HG02759 (cell line): ENCODE results near the gene VAV2.

Experiments used
- ATAC-seq: cut with Tn5 transposase; IDR thresholded peaks from one replicate; pipeline ENCODE4 v1.9.1; 2021; ENCODE audit warnings: mild to moderate bottlenecking, moderate library complexity; ENCODE audit not compliant: unreplicated experiment

VAV2 gene

DNA sequence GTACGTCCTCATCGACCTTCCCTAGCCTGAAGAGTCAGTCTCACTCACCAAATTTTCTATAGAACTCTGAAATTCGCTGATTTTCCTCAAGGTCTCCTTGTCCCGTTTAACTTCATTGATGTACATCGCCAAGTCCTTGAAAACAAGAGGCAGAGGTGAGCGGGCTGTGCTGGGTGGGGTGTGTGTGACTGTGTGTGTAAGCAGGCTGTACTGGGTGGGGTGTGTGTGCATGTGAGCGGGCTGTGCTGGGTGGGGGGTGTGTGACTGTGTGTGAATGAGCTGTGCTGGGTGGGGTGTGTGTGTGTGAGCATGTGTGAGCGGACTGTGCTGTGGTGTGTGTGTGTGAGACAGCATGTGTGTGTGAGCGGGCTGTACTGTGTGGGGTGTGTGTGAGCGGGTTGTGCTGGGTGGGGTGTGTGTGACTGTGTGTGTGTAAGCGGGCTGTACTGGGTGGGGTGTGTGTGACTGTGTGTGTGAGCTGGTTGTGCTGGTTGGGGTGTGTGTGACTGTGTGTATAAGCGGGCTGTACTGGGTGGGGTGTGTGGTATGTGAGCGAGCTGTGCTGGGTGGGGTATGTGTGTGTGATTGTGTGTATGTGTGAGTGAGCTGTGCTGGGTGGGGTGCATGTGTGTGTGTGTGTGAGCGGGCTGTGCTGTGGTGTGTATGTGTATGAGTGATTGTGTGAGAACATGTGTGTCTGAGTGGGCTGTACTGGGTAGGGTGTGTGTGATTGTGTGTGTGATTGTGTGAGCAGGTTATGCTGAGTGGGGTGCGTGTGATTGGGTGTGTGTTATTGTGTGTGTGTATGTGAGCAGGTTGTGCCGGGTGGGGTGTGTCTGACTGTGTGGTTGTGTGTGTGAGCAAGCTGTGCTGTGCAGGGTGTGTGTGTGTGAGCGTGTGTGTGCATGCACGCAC, 200.1 kb downstream of the VAV2 start:
- no peak for ATAC-seq

DNA sequence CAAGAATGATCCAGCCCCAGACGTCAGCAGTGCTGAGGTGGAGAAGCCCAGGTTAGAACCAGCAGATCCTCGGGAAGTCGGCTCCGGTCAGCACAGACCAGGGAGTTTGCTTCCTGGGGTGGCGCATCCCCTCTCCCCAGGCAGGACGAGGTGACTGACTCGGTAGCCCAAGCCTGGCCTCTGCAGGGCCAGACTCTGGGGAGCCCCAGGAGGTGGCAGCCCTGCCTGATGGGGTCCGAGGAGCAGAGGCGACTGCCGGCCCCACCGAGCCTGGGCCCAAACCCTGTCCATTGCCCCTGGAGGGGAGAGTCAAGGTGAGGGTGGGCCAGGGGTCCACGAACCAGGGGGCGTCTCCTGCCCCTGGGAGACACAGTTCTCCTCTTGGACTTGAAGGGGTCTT, 201.1 kb downstream of the VAV2 start:
- ATAC-seq, result no peak

DNA sequence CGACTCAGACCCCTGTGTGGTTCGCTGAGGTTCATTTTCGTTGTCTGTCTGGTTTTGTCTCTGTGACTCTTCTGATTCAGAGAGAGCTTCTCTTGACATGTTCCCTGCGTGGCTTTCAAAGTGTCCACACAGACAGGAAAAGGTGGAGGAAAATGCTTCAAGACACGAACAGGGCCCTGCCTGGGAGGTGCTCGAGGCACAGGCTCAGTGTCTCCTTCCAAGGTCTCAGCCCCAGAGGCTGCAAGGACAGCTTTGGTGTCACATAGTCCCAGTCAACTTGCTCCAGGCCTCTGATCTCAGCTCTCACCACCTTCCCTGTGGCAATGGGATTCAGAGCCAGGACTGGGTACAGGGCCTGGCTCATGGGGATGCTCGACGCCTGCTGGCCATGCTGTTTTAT, 202.3 kb downstream of the VAV2 start:
- ATAC-seq, result no peak

DNA sequence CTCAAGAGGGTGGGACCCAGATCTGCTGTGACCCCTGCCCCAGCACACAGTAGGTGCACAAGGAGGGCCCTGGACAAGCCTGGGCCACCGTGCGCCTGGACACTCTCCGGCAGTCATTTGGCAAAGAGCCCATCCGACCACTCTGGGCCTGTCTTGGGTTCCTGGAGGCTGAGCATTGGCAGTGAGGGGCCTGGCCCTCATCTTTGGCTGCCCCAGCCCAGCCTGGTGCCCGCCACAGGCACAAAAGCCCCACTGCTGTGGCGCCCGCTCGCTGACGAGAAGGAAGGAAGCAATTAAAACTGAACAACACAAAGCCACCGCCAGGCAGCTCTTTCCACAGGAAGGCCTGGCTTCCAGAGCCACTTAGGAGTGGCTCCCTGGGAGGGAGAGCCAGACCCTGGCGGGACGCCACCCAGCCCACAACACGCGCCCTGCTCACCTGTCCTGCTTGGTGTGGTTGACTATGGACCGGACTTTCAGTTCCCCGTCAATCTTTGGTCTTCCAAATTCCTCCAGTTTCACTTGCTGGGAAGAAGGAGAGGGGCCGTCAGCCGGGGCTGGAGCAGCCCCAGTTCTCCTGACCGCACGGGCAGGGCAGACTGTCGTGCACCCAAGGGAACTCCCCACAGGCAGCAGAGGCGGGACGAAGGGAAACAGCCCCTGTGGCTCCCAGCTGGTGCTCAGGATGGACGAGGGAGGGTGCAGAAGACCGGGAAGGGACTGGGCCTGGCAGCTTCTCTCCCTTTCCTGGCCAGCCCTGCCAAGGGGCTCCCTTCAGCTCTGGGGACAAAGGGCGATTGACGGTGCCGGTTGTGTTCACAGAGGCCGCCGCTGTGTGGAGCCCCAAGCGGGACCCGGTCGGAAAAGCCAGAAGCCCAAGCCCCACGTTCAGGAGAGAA, 203.1 kb downstream of the VAV2 start:
- no peak for ATAC-seq

DNA sequence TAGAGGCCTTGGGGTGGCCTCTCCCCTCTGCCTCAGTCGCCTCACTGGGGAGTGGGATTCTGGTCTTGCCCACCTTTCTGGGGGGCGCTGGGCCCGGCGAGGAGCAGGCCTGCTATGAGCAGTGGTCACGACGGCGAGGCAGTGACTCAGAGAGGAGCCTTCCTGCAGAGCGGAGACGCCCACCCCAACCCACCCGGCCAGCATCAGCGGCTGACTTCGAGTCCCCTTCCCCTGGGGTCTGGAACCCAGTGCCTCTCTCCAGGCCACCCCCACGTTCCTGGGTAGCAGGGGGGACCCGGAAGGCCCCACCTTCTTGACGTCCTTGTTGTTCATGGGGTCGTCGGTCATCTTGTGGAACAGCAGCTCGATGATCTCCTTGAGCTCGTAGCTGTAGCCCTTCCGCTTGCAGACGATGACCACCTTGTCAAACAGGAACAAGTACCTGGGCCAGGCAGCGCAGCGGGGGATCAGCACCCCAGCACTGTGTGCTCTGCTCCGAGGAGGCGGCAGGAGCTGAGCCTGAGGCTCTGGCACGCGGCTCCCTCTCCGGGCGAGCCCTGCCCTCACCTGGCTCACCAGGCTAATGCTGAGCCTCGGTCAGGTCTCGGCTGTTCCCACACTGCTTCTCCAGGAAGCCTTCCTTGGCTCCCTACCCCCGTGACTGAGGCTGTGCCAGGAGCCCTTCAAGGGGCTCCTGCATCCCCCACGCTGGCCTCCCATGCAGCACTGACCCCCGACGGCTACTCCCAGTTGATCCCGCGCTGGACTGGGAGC, 203.9 kb downstream of the VAV2 start:
- no peak for ATAC-seq

DNA sequence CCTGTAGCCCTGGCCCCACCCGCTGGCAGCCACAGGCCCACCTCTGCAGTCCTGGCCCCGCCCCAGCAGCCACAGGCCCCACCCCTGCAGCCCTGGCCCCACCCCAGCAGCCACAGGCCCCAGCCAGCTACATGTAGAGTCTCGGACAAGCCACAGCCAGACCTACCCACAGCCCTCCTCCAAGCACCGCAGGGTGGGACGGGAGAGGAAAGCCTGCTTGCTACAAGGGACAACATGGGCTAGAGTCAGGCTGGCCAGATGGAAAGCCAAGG, 204.4 kb downstream of the VAV2 start:
- ATAC-seq, result peak; percentile 65

DNA sequence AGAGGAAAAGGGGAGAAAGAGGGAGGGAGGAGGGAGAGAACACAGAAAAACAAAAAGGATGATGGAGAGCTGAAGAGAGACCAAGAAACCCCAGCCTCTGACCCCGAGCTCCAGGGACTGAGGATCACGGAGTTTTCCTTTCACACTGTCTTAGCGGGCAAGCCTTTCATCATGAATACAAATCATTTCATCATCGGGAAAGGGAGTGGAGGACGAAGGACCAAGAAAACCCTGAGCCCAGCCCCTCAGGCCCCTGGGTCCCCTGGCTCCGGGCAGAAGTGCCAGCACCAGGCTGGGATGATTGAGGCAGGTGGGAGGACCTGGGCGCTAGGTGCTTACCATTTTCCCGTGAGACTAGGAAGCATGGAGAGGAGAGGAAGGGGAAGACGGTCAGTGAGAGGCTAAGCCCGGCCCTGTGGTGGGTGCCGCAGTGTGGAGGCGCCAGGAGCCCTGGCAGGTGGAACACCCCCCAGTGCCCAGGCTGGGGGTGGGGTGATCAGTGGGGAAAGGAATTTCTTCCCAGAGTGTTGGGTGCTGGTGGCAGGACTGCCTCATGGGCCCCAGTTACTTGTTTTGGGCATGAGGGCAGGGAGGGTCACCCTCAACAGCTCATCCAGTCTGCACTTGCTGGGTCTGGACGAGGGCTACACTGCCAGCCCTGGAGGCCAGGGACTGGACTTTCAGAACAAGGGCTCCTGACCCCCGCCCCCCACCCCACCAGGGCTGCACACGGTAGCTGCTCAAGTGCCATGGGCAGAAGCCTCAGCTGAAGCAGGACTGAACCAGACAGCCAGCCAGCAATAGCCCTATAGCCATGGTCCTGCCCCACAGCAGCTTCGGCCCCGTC, 205.0 kb downstream of the VAV2 start:
- no peak for ATAC-seq

DNA sequence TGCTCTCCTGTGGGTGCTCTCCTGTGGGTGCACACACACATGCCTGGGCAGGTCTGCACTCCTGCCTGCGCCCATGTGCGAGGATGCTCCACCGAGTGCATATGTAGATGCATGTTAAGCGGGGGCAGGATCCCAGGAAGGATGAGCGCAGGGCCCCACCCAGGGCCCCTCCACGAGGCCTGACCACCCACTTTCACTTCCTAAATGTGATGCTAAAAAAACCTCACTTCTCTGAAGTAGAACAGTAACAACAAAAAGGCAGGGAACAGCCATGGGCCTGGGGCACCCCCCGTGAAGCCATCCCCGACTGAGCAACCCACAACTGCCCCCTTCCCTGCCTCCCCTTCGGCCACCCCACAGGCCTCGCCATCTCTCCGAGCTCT, 205.8 kb downstream of the VAV2 start:
- no peak for ATAC-seq

DNA sequence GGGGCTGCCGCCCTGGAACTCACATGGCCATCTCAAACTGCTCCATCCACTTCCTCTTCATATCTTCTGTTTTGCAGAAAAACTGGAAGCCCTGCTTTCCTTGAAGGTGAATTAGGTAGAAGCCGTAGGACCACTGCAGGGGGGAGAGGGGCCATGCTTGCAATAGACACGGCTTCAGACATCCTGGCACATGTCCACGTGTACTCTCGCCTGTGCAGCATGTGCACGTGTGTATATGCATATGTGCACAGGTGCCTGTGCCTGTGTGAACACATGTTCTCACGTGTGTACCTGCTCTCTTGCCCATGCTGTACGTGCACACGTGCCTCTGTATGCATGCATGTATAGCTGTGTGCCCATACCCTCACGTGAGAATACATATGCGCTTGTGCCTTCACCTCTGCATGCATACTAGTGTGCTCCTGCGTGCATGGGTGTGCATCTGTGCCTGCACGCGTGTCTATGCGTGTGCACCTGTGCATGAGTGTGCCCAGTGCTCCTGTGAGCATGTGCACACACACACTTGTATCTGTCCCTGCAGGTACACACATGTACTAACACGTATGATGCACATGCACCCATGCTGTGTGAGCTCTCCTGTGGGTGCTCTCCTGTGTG, 206.3 kb downstream of the VAV2 start:
- ATAC-seq, result no peak

DNA sequence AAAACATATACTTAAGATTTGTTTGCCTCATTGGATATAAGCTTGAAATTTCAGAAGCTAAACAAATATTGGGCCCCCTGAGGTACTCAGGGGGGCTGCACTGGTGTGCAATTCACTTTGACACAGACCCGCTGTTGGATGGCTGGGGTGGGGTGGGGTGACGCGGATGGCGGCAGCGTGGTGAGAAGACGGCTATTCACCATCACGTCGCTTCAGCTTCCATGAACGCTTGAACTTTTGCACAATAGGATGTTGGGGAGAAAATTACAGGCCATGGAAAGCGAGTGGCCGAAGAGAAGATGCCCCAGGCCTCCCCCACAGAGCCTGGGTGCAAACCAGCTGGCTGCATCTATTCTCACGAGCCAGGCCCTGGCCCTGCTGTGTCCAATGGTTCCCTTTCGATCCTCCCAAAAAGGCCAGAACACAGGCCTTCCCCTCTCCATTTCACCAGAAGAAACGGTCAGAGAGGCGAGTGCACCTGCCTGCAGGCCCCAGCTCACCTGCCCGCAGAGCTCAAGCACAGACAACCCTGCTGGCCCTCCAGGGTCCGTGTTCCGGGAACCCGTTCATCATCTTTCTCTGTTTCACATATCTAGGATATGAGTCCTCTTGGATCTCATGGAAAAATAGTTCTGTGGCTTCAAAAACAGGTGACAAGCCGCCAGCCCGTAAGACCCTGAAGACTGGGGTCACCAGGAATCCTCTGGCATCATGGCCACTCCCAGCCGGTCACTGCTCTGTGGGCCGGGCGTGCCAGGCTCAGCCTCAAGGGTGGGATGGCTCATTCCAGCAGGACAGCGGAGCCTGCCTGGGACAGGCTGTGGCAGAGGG, 207.2 kb downstream of the VAV2 start:
- no peak for ATAC-seq

DNA sequence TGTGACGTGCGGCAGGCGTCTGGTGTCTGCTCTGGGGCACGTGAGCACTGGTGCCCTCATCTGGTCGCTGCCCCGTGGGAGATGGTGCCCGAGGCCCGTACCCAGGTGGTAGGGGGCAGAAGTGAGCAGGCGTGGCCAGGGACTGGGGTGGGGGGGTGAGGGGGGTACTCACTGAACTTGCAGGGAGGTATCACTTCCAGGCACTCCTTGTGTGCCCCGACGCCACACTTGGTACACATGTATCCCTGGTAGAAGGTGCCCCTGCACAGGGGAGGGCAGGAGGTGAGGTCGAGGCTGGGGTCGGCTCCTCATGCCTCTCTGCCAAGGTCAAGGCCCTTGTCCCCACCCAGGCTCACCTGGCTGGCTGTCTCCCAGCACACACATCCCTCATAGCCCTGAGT, 208.8 kb downstream of the VAV2 start:
- no peak for ATAC-seq

DNA sequence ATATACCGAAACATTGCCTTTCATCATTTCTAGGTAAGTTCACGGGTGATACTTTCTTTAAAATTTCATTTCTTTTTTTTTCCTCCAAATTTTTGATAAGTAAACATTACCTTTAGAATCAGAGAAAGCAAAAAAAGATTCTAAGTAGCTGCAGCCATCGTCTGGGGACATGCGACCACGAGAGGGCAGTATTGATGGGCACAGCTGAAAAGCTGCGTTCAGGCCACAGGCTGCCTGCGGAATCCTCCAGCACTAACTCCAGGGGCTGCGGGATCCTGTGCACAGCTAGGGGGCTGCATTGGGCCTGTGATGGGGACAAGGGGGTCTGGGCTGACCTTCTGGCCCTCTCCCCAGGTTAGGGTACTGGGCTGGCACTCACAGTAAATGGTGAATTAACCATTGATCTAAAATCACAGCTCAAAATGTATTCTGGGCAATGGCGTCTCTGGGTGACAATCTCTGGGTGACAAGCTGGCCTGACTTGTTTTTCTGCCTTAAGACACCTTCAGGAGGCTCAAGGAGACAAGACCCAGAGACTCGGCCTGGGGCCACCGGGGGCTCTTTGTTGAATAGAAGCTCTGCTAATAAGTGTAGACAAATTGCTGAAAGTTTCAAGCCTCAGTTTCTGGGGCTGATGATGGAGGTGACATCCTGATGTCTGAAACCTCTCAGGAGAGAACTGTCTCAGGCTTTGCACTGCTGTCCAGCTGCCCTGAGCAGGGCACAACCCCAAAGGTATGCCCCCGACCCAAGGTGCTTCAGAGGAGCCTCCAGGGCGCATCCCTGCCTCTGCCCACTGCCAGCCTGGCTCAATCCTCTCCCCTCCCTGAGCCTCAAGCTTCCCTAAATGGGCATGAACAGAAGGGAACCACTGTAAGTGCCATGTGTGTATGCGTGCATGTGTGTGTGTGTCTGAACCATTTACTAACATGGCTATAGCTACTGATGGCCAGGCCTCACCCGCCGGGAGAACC, 209.7 kb downstream of the VAV2 start:
- no peak for ATAC-seq

DNA sequence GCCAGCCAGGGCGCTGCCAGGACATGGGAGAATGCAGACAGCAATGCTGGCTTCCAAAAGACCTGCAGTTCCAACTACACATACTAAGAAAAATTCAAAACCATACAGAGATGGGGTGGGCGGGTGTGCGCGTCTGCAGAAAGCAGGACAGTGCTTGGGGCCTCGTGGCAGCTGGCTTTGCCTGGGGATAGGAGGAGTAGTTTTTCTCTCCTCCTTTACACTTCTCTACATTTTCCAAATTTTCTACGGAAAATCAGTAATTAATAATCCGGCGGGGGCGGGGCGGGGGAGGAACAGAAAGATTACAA, 210.3 kb downstream of the VAV2 start:
- no peak for ATAC-seq

DNA sequence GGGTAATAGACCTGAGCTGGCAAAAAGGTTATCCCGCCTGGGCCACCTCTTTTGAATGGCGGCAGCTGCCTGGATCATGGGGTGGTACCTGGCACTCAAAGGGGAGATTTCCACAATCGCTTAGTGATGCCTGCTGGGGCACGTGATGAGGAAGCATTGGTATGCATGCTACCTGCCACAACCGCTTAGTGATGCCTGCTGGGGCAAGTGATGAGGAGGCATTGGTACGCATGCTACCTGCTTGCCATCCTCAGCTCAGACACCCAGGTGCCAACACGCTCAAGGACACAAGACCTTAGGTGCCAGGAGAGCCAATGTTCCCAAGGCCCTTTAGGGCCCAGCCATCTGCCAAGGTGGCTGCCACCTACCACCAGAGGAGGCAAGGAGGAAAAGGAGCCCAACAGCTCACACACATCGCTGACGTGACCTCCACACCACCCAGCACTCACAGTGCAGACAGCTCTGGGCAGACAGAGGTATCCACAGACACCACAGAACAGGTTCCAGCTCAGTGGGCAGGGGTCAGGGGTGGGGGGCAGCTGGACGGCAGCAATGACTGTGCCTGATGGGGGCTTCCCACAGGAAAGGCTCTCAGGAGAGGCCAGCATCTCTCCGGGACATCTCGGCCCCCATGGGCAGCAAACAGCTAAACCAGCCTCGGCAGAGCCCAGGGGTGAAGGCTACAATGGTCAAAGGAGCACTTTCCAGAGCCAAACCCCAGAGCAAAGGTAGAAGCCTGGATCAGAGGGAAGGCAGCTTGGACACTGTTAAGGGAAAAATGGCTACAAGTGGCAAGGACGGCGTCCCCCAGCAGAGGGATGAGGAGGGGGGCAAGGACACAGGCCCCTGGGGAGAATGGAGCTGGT, 210.9 kb downstream of the VAV2 start:
- ATAC-seq, result no peak

DNA sequence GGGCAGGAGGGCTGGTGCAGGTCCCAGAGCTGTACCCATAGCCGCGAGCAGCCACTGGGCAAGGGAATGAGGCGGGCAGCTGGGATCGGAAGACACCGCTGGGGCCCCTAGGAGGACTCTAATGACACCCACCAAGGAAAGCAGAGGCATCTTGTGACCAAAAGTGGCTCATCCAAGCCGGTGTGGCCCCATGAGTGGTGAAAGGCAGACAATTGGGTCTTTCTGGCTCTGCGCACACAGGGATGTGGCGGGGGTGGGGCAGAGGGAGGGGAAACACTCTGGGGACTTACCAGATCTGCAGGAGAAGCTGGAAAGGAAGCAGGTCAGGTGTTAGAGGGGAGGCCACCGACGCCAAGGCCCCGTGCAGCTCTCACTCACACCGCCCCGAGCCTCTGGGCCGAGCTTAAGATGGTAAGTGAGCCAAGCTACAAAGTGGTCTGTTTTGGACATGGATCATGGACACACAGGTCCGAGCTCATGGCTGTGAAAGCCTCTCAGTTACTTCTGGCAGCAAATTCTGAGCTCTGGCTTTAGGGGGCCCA, 211.6 kb downstream of the VAV2 start:
- ATAC-seq, result no peak

DNA sequence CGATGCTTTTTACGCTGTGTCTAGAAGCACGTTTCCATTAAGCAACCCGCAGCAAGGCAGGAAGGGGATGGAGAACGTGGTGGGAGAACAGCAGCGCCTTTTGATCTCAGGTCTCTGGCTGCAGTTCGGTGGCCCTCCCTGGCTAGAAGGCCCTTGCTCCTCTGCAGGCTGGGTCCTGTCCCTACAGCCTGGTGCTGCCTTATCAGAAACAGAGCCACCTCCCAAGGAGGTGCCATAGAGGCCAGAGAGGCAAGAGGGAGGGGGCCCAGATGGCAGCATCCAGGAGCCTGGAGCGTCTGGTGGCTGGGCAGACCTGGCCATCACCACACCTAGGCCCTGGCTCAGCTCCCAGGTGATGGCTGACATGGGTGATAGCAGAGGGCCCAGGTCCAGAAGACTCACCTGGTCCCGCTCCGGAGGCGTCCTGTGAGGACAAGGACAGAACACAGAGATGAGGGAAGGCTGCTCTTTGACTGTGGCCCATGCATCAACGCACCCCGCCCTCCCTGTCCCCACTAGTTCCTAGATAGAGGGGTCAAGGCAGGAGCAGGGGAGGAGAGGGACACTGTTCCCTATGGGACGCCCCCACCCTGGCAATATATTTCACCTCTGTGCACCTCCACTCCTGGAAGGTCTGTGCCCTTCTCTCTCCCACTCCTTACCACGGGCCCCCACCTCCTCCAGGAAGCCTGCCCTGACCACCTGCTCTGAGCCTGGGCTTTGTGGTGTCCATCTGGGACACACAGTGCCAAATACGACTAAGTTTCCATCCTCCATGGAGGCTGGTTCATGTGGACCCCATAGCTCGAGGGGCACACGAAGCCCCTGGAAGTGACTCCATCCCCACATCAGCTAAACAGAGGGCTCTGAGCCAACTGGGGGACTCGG, 212.4 kb downstream of the VAV2 start:
- no peak for ATAC-seq
